GM12874 (cell line): ENCODE measurements around the gene SAAL1.

Source experiments
- TF ChIP-seq, protein P1 (sequence below): IDR thresholded peaks from 2 replicates; pipeline ENCODE4 v1.5.1; 2011; ENCODE audit warnings: low read depth, mild to moderate bottlenecking, control low read depth, low read length, moderate library complexity; ENCODE audit not compliant: insufficient read depth

SAAL1 gene

DNA sequence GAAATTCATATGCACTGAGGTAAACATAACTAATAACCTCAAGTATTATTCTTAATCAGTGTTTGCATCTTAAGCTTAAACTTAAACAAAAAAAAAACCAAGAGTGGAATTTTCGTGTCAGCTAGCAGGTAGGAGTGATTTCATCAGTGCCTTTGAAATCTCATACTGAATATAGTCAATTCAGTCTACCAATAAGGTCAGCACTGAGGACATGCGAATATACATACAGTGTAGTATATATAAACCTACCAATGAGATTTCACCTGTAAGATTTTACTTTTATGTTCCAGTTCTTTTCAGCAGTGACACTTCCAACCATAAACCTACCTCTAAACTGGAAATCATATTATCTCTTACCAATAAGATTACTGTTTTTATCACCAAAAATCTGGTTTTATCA is 27.0 kb downstream of the SAAL1 start:
- TF ChIP-seq, protein P1, sequence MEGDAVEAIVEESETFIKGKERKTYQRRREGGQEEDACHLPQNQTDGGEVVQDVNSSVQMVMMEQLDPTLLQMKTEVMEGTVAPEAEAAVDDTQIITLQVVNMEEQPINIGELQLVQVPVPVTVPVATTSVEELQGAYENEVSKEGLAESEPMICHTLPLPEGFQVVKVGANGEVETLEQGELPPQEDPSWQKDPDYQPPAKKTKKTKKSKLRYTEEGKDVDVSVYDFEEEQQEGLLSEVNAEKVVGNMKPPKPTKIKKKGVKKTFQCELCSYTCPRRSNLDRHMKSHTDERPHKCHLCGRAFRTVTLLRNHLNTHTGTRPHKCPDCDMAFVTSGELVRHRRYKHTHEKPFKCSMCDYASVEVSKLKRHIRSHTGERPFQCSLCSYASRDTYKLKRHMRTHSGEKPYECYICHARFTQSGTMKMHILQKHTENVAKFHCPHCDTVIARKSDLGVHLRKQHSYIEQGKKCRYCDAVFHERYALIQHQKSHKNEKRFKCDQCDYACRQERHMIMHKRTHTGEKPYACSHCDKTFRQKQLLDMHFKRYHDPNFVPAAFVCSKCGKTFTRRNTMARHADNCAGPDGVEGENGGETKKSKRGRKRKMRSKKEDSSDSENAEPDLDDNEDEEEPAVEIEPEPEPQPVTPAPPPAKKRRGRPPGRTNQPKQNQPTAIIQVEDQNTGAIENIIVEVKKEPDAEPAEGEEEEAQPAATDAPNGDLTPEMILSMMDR: no peak

DNA sequence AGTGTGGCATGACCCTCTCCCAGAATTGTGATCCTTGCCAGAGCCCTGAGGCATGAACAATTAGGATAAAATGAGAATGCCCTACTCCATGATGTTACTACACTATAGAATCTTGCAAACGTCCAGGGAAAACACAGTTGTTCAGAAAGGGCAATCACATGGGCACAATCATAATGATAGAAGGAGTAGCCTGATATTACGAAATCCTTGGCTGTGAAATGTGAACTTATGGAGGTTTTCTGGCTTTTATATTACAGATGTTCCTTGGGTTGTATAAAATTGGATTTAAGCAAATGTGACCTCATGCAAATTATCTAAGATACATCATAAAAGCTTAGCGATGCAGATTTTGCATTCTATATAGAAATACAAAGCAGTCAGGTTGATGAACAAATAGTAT is 30.4 kb downstream of the SAAL1 start:
- TF ChIP-seq, protein P1: no peak

DNA sequence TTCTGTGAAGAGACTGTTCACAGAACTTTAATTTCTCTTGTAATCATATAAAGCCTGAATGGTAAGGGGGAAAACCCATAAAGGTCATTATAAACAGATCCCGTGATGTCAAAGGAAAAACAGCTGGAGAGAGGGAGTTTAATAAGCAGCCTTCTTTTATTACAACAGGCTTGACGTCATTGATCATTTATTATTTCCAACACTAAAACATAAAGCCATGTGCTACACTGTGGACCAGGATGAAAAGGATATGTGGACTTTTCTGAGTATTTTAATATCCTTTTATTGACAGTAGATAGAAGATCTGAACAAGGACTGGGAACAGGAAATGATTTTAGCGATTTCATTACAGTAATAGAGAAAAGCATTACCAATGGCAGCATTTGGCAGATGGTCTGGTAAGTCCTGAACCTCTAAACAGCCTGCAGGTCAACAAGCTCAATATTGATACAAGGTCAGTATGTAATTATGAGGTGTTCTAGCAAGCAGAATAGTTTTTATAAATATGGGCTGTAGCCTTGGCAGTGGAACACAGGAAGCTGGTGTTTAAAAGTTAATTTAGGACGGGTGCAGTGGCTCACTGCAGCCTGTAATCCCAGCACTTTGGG is 34.7 kb downstream of the SAAL1 start:
- TF ChIP-seq, protein P1: no peak

DNA sequence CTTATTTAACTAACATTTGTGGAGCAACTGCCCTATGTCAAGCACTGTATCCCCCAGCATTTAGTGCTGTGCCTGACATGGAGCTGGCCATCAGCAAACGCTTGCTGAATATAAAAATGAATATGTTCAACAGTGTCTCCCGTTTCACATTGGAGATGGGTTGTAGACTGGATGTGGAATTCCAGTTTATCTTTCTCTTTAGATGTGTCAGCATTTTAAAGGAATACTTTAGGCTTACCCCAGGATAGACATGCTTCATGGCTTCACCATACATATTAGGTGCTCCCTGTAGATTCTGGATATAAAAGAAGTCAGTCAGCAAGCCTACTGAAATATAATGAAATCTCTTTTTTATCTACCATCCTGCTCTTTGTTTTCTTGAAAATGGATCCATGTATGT is 38.5 kb downstream of the SAAL1 start:
- TF ChIP-seq, protein P1: no peak

DNA sequence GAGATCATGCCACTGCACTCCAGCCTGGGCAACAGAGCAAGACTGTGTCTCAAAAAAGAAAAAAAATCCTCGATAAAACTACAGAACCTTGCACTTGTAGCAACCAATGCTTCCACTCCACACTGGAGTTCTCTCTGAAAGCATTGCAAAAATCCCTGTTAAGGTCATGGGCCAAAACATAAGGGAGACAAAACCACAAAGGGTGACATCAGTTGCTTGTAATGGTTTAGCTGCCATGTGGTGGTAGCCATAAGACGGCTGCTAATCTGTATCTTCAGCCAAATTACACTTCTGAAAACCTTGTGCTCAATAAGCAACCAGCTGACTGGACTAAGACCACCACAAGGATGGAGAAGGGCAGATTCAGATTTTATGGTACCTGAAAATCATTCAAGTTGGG is 39.3 kb downstream of the SAAL1 start:
- TF ChIP-seq, protein P1: no peak

DNA sequence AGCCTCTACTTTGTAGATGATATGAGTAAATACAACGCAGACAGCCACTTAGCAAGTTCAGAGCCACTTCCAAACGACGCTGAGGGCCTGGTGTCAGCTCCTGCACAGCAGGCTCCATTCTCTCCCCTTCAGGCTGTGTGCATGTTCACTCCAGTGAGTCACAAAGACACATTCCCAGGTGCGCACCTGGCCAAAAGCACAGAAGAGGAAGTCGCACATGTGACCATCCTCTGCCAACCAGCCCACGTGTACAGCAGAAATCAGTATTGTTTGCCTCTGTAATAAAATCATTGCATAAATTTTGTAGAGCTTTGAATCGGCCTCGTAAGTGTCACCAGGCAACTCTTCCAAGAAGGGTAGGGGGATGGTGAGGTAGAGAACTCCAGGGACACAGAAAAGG is 40.3 kb downstream of the SAAL1 start:
- TF ChIP-seq, protein P1: no peak

DNA sequence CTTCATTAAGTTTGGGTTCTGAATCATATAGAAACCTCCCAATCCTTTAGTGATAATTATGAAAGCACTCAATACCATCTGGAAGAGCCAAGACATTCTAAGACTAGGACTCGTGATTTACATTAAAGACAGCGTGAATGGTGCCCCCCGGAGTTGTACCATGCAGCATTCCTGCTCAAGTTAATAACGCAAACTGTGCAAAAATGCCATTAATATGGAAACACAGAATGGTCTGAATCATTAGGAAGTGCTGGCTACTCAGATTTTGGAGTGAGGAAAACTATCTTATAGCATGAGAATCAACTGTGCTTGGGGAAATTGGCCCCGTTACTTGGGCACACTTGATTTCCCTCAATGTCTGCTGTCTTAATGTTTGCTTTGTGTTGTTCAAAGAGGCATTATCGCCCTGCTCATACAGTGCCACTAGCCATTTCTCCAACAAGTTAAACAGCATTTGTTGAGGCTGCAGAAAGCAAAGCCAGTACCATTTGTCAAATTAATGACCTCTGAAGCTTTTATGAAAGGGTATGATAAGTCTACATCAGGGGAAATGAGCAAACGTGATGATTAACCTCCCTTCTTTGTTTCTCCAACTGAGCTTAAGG is 41.3 kb downstream of the SAAL1 start:
- TF ChIP-seq, protein P1: no peak
